ENCODE data around the gene CAMTA1.

The CAMTA1 gene

DNA sequence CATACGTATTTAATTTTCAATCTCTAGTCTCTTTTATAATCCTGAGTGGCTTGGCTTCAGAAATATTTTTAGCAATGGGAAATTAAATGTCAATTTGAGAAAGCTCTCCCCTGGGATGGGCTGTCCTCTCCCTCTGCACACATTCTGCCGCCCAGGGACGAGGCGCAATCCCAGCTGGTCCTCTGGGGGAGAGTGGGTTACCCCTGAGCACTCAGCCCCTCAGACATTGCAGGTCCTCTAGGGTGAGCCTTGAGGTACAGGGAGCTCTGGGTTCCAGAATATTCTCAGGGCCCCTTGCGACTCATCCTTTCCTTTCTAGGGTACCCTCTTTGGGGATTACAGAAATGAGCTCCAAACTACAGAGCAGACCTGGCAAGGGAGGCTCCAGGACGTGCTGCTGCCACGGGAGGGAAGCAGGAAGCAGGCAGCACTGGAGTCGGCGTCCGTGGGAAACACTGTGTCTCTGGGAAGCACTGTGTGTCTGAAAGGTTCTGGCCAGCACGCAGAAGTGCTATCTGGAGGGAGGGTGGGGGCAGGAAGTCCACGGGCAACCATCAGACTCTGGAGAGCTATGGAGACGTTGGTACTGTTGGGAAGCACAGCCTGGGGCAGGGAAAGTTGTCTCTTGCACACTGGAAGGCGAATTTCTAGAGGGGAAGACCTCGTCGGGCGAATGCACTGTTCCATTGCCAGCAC is 642.5 kb downstream of the CAMTA1 start:
- no peak for ATAC-seq
- TF ChIP-seq, protein P1, sequence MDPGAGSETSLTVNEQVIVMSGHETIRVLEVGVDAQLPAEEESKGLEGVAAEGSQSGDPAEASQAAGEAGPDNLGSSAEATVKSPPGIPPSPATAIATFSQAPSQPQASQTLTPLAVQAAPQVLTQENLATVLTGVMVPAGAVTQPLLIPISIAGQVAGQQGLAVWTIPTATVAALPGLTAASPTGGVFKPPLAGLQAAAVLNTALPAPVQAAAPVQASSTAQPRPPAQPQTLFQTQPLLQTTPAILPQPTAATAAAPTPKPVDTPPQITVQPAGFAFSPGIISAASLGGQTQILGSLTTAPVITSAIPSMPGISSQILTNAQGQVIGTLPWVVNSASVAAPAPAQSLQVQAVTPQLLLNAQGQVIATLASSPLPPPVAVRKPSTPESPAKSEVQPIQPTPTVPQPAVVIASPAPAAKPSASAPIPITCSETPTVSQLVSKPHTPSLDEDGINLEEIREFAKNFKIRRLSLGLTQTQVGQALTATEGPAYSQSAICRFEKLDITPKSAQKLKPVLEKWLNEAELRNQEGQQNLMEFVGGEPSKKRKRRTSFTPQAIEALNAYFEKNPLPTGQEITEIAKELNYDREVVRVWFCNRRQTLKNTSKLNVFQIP (CRISPR knock-in tag; IDR thresholded peaks at IDR 0.05; ENCODE audit: borderline replicate concordance, low read depth), result no peak
- TF ChIP-seq PPARA (CRISPR knock-in tag; IDR thresholded peaks at IDR 0.05; ENCODE audit: borderline replicate concordance), result no peak
- TF ChIP-seq ZNF8 (CRISPR knock-in tag; IDR thresholded peaks at IDR 0.05), result no peak
- TF ChIP-seq TCF4 (CRISPR knock-in tag; IDR thresholded peaks at IDR 0.05; ENCODE audit: borderline replicate concordance), result no peak

DNA sequence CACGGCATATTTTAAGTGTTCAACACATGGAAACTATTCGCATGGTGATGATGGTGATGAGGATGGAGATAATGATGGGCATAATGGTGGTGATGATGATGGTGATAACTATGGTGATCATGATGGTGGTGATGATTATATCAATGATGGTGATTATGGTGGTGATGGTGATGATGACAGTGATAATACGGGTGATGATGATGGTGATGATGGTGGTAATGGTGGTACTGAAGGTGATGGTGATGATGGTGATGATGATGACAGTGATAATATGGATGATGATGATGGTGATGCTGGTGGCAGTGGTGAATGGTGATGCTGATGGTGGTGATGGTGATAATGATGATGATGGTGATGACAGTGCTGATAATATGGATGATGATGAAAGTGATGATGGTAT is 644.0 kb downstream of the CAMTA1 start:
- no peak for ATAC-seq
- TF ChIP-seq ARNTL (CRISPR knock-in tag; IDR thresholded peaks at IDR 0.05; ENCODE audit: borderline replicate concordance, low read depth), result no peak
- TF ChIP-seq CSRNP3 (CRISPR knock-in tag; IDR thresholded peaks at IDR 0.05), result no peak
- no peak for TF ChIP-seq ISL1 (CRISPR knock-in tag; IDR thresholded peaks at IDR 0.05)
- no peak for TF ChIP-seq BACH2 (CRISPR knock-in tag; IDR thresholded peaks at IDR 0.05; ENCODE audit: borderline replicate concordance)
- no peak for TF ChIP-seq TCF4 (CRISPR knock-in tag; IDR thresholded peaks at IDR 0.05; ENCODE audit: borderline replicate concordance)
- no peak for TF ChIP-seq TSHZ2 (CRISPR knock-in tag; IDR thresholded peaks at IDR 0.05)
- no peak for TF ChIP-seq TOX (CRISPR knock-in tag; IDR thresholded peaks at IDR 0.05; ENCODE audit: borderline replicate concordance)
- TF ChIP-seq ZFP30 (CRISPR knock-in tag; IDR thresholded peaks at IDR 0.05), result no peak
- no peak for TF ChIP-seq CREB5 (CRISPR knock-in tag; IDR thresholded peaks at IDR 0.05; ENCODE audit: low read depth)
- TF ChIP-seq PPARA (CRISPR knock-in tag; IDR thresholded peaks at IDR 0.05; ENCODE audit: borderline replicate concordance), result no peak
- TF ChIP-seq RARB (CRISPR knock-in tag; IDR thresholded peaks at IDR 0.05), result no peak
- no peak for TF ChIP-seq ESRRG (CRISPR knock-in tag; IDR thresholded peaks at IDR 0.05)
- TF ChIP-seq CSDC2 (CRISPR knock-in tag; IDR thresholded peaks at IDR 0.05), result no peak
- TF ChIP-seq ZNF8 (CRISPR knock-in tag; IDR thresholded peaks at IDR 0.05), result no peak
- no peak for TF ChIP-seq SNAI2 (CRISPR knock-in tag; IDR thresholded peaks at IDR 0.05)

- ATAC-seq, result no peak
- TF ChIP-seq TOX (CRISPR knock-in tag; IDR thresholded peaks at IDR 0.05; ENCODE audit: borderline replicate concordance) (no peak), ARNTL (CRISPR knock-in tag; IDR thresholded peaks at IDR 0.05; ENCODE audit: borderline replicate concordance, low read depth) (no peak), ZFP3 (CRISPR knock-in tag; IDR thresholded peaks at IDR 0.05) (no peak), PPARA (CRISPR knock-in tag; IDR thresholded peaks at IDR 0.05; ENCODE audit: borderline replicate concordance) (no peak), ESRRG (CRISPR knock-in tag; IDR thresholded peaks at IDR 0.05) (no peak), OSR1 (CRISPR knock-in tag; IDR thresholded peaks at IDR 0.05) (no peak), CREB5 (CRISPR knock-in tag; IDR thresholded peaks at IDR 0.05; ENCODE audit: low read depth) (no peak), ZNF565 (CRISPR knock-in tag; conservative IDR thresholded peaks at IDR 0.05; ENCODE audit: low read depth) (no peak), ZFP30 (CRISPR knock-in tag; IDR thresholded peaks at IDR 0.05) (no peak), BACH2 (CRISPR knock-in tag; IDR thresholded peaks at IDR 0.05; ENCODE audit: borderline replicate concordance) (no peak), PATZ1 (CRISPR knock-in tag; IDR thresholded peaks at IDR 0.05; ENCODE audit: borderline replicate concordance) (no peak), ISL1 (CRISPR knock-in tag; IDR thresholded peaks at IDR 0.05) (no peak), ZC3H10 (CRISPR knock-in tag; IDR thresholded peaks at IDR 0.05) (no peak), CSDC2 (CRISPR knock-in tag; IDR thresholded peaks at IDR 0.05) (no peak)
- TF ChIP-seq, protein P1 (CRISPR knock-in tag; IDR thresholded peaks at IDR 0.05; ENCODE audit: borderline replicate concordance, low read depth), result no peak
These were observed 644.9 kb downstream of the CAMTA1 start for GRCh38 chr1:7430047-7430608.
